IMR-90 (cell line): ENCODE results near the gene FOXC1. TPM values are rescaled to one million over a fixed set of nuclear protein-coding genes. Genes with fewer than 3 reads are reported as not detected.
A peak's percentile ranks its signal among the peaks of the same experiment; 100 is the strongest.

Experiments used
- ATAC-seq: fragments of 200-7000 bp; cut with Tn5 transposase; 2 replicates; pipeline ENCODE4 v1.9.1; 2020; ENCODE audit warnings: low read depth, mild to moderate bottlenecking, moderate library complexity
- BruUV-seq: library from RNA; stranded (reverse); fragments of 400-500 nt; replicated peaks from 2 replicates; lab custom pipeline; 2021; lab: Mats Ljungman, UMichigan
- CTCF ChIA-PET: fragments of 300-600 bp; formaldehyde crosslinking; extraction: SDS; loops from one replicate; lab custom pipeline; 2021; ENCODE audit warnings: antibody characterized with exemption; lab: Yijun Ruan, JAX
- POLR2A ChIA-PET: fragments of 300-600 bp; sonication (Branson Sonifier 250); formaldehyde crosslinking; loops from one replicate; lab custom pipeline; 2022; ENCODE audit warnings: antibody characterized with exemption; ENCODE audit not compliant: unreplicated experiment; lab: Charles Lee
- DNase-seq: peaks from one replicate; pipeline ENCODE4 v3.0.0; 2013
- H2AFZ ChIP-seq: replicated peaks from 2 replicates; pipeline ENCODE3; 2013; ENCODE audit warnings: low read length, mild to moderate bottlenecking; ENCODE audit not compliant: poor library complexity
- H2AK5ac ChIP-seq: 2 replicates; pipeline ENCODE4 v1.6.1; 2013; ENCODE audit warnings: low read depth, low read length, inconsistent platforms
- H2AK9ac ChIP-seq: replicated peaks from 2 replicates; pipeline ENCODE3; 2013; ENCODE audit warnings: mild to moderate bottlenecking, low read depth, low read length, moderate library complexity; ENCODE audit not compliant: poor library complexity
- H2BK120ac ChIP-seq: 2 replicates; pipeline ENCODE4 v1.6.1; 2013; ENCODE audit warnings: low read depth, low read length, inconsistent platforms
- H2BK15ac ChIP-seq: 3 replicates; pipeline ENCODE4 v1.6.1; 2013; ENCODE audit warnings: low read depth, low read length, inconsistent platforms
- H2BK20ac ChIP-seq: 2 replicates; pipeline ENCODE4 v1.6.1; 2013; ENCODE audit warnings: low read depth, mild to moderate bottlenecking, inconsistent platforms, low read length, moderate library complexity
- H2BK5ac ChIP-seq: 2 replicates; pipeline ENCODE4 v1.6.1; 2013; ENCODE audit warnings: mild to moderate bottlenecking, low read depth, low read length, inconsistent platforms; ENCODE audit not compliant: poor library complexity, severe bottlenecking
- H3K14ac ChIP-seq: replicated peaks from 2 replicates; pipeline ENCODE4 v1.6.1; 2013; ENCODE audit warnings: low read depth, low read length, inconsistent platforms
- H3K18ac ChIP-seq: 2 replicates; pipeline ENCODE4 v1.6.1; 2013; ENCODE audit warnings: low read depth, low read length, control low read depth
- H3K23ac ChIP-seq: 2 replicates; pipeline ENCODE4 v1.6.1; 2013; ENCODE audit warnings: low read depth, low read length, inconsistent platforms
- H3K27ac ChIP-seq: 2 replicates; pipeline ENCODE4 v1.5.1; 2013; ENCODE audit warnings: mild to moderate bottlenecking, control low read depth, low read length; ENCODE audit not compliant: insufficient read depth
- H3K27me3 ChIP-seq: 2 replicates; pipeline ENCODE4 v1.6.1; 2013; ENCODE audit warnings: low read length; ENCODE audit not compliant: control insufficient read depth, insufficient read depth
- H3K36me3 ChIP-seq: 2 replicates; pipeline ENCODE4 v1.6.1; 2013; ENCODE audit warnings: low read length, mixed read lengths; ENCODE audit not compliant: control insufficient read depth, insufficient read depth
- H3K4ac ChIP-seq: 2 replicates; pipeline ENCODE4 v1.6.1; 2013; ENCODE audit warnings: low read depth, low read length, inconsistent platforms
- H3K4me1 ChIP-seq: 2 replicates; pipeline ENCODE4 v1.6.1; 2013; ENCODE audit warnings: low read length, mixed read lengths; ENCODE audit not compliant: control insufficient read depth, insufficient read depth
- H3K4me2 ChIP-seq: 2 replicates; pipeline ENCODE4 v1.6.1; 2013; ENCODE audit warnings: low read depth, mild to moderate bottlenecking, control low read depth, low read length, moderate library complexity
- H3K4me3 ChIP-seq: 2 replicates; pipeline ENCODE4 v1.5.1; 2013; ENCODE audit warnings: low read depth, mild to moderate bottlenecking, control low read depth, low read length, moderate library complexity; ENCODE audit not compliant: insufficient read depth
- H3K56ac ChIP-seq: 2 replicates; pipeline ENCODE4 v1.6.1; 2013; ENCODE audit warnings: low read length, inconsistent platforms; ENCODE audit not compliant: insufficient read depth; ENCODE audit errors: extremely low read depth
- H3K79me1 ChIP-seq, 2 experiments: 2 replicates each; pipeline ENCODE4 v1.6.1; 2013; ENCODE audit warnings: low read length in 2 of 2, inconsistent platforms in 1 of 2, low read depth in 1 of 2
- H3K9ac ChIP-seq: 2 replicates; pipeline ENCODE4 v1.6.1; 2013; ENCODE audit warnings: low read depth, low read length, control low read depth
- H3K9me1 ChIP-seq: 2 replicates; pipeline ENCODE4 v1.6.1; 2013; ENCODE audit warnings: low read length, inconsistent platforms; ENCODE audit not compliant: insufficient read depth
- H3K9me3 ChIP-seq: 2 replicates; pipeline ENCODE4 v1.6.1; 2013; ENCODE audit warnings: low read length; ENCODE audit not compliant: control insufficient read depth, insufficient read depth
- H4K20me1 ChIP-seq: 2 replicates; pipeline ENCODE4 v1.6.1; 2013; ENCODE audit warnings: low read length, inconsistent platforms; ENCODE audit not compliant: insufficient read depth
- H4K5ac ChIP-seq: 2 replicates; pipeline ENCODE4 v1.6.1; 2013; ENCODE audit warnings: mild to moderate bottlenecking, low read depth, low read length, control low read depth
- H4K8ac ChIP-seq, 2 experiments: 2 replicates each; pipeline ENCODE4 v1.6.1; 2013; ENCODE audit warnings: low read depth in 2 of 2, low read length in 2 of 2, control low read depth in 1 of 2, inconsistent platforms in 1 of 2
- H4K91ac ChIP-seq: 2 replicates; pipeline ENCODE4 v1.6.1; 2013; ENCODE audit warnings: low read depth, low read length, inconsistent platforms; ENCODE audit not compliant: insufficient read depth
- BHLHE40 ChIP-seq: fragments of 150-350 bp; IDR thresholded peaks from 2 replicates; pipeline ENCODE4 v1.6.1; 2016; ENCODE audit warnings: mild to moderate bottlenecking, low read depth, low read length
- CEBPB ChIP-seq: IDR thresholded peaks from 2 replicates; pipeline ENCODE4 v1.6.1; 2012; ENCODE audit warnings: low read depth, low read length, improper control_type of control experiment
- CHD1 ChIP-seq: IDR thresholded peaks from 2 replicates; pipeline ENCODE4 v1.6.1; 2012; ENCODE audit warnings: low read depth, low read length, improper control_type of control experiment
- CTCF ChIP-seq: conservative IDR thresholded peaks from 2 replicates; pipeline ENCODE4 v1.5.1; 2012; ENCODE audit warnings: mild to moderate bottlenecking, low read depth, low read length, improper control_type of control experiment
- ELK1 ChIP-seq: fragments of 150-350 bp; IDR thresholded peaks from 2 replicates; pipeline ENCODE4 v1.6.1; 2016; ENCODE audit warnings: low read depth, mild to moderate bottlenecking, low read length, moderate library complexity, borderline replicate concordance
- FOS ChIP-seq: fragments of 150-350 bp; IDR thresholded peaks from 2 replicates; pipeline ENCODE4 v1.6.1; 2016; ENCODE audit warnings: low read depth, low read length
- MAFK ChIP-seq: IDR thresholded peaks from 2 replicates; pipeline ENCODE4 v1.6.1; 2012; ENCODE audit warnings: low read depth, low read length, improper control_type of control experiment
- MXI1 ChIP-seq: IDR thresholded peaks from 2 replicates; pipeline ENCODE4 v1.6.1; 2012; ENCODE audit warnings: low read depth, mild to moderate bottlenecking, low read length, moderate library complexity, borderline replicate concordance
- NFE2L2 ChIP-seq: fragments of 150-350 bp; IDR thresholded peaks from 2 replicates; pipeline ENCODE4 v1.6.1; 2016; ENCODE audit warnings: low read depth, mild to moderate bottlenecking, low read length
- POLR2A ChIP-seq: IDR thresholded peaks from 2 replicates; pipeline ENCODE4 v1.6.1; 2012; ENCODE audit warnings: mild to moderate bottlenecking, low read depth, low read length
- RAD21 ChIP-seq: IDR thresholded peaks from 2 replicates; pipeline ENCODE4 v1.6.1; 2012; ENCODE audit warnings: low read length, improper control_type of control experiment
- RCOR1 ChIP-seq: IDR thresholded peaks from 2 replicates; pipeline ENCODE4 v1.6.1; 2012; ENCODE audit warnings: mild to moderate bottlenecking, low read length, improper control_type of control experiment; ENCODE audit not compliant: insufficient replicate concordance
- RFX5 ChIP-seq: IDR thresholded peaks from 2 replicates; pipeline ENCODE4 v1.8.0; 2012; ENCODE audit warnings: low read depth, mild to moderate bottlenecking, low read length, moderate library complexity
- SMC3 ChIP-seq: fragments of 150-350 bp; IDR thresholded peaks from 2 replicates; pipeline ENCODE4 v1.6.1; 2016; ENCODE audit warnings: low read depth, mild to moderate bottlenecking, antibody characterized with exemption, low read length, moderate library complexity
- USF2 ChIP-seq: fragments of 150-350 bp; IDR thresholded peaks from 2 replicates; pipeline ENCODE4 v1.6.1; 2017; ENCODE audit warnings: mild to moderate bottlenecking, antibody characterized with exemption, low read length, low read depth
- whole genome bisulfite sequencing, 2 experiments: methylation state at CpG; one replicate each; pipeline versions ENCODE4 v1.1.5 to v1.1.7; 2013; ENCODE audit warnings: missing lambda C conversion rate in 2 of 2; ENCODE audit not compliant: insufficient read length in 1 of 2; ENCODE audit errors: extremely low coverage in 2 of 2; 5-methylcytosine and 5-hydroxymethylcytosine counted together
- dilution Hi-C: fragments of 300-500 bp; cut with HindIII; formaldehyde crosslinking; loops from one replicate; pipeline ENCODE4 v1.14.3; 2018; ENCODE audit warnings: low sequenced_read_pairs; ENCODE audit not compliant: unreplicated experiment
- in situ Hi-C: fragments of 300-500 bp; cut with MboI; formaldehyde crosslinking; loops from 3 replicates; pipeline ENCODE4 v1.14.3; 2019; ENCODE audit warnings: low sequenced_read_pairs, inconsistent platforms, mixed read lengths
- intact Hi-C: fragments of 100-400 bp; cut with micrococcal nuclease; formaldehyde crosslinking; loops from 2 replicates; pipeline ENCODE4 v1.10.0; 2022
- polyA plus RNA-seq, 3 experiments: library from polyadenylated mRNA; depleted of rRNA; stranded (reverse); fragments of >200 nt; gene quantifications; 2 replicates each; pipeline ENCODE4 v1.2.3, GENCODE V29; 2012; ENCODE audit warnings: low replicate concordance in 1 of 3
- total RNA-seq: library from RNA; depleted of rRNA; stranded (reverse); fragments of >200 nt; gene quantifications from 2 replicates; pipeline ENCODE4 v1.2.3, GENCODE V29; 2012

Gene FOXC1
- total and polyA plus RNA-seq, 2 of the 4 experiments (the other 2 are of a cell fraction): 1.3 to 4.0 TPM

DNA sequence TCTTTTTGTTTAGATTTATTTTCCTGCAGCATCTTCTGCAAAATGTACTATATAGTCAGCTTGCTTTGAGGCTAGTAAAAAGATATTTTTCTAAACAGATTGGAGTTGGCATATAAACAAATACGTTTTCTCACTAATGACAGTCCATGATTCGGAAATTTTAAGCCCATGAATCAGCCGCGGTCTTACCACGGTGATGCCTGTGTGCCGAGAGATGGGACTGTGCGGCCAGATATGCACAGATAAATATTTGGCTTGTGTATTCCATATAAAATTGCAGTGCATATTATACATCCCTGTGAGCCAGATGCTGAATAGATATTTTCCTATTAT lies 3.2 kb downstream of the FOXC1 start:
- ChIA-PET POLR2A (no interaction called here), CTCF (interaction anchor here (0.9 to 2.3 kb wide), 3 partner anchors 73 to 491 kb away, joined by 4 to 9 read pairs (median 8); no protein-coding TSS in a partner anchor)
- peak overlapping the region; percentile 85 for H3K4me3 ChIP-seq
- no peak overlapping the region for H3K14ac ChIP-seq
- peak overlapping the region; percentile 53; the same call in 1 of the 2 replicates for H3K9ac ChIP-seq
- ATAC-seq (peak; percentile 3; the same call in 1 of the 2 replicates), DNase-seq (peak; percentile 93)
- H4K91ac ChIP-seq: no peak overlapping the region
- no TSS peak for BruUV-seq
- dilution Hi-C loops: no loop called here
- peak; percentile 22; the same call in 1 of the 2 replicates for TF ChIP-seq SMC3
- TF ChIP-seq CHD1: no peak
- TF ChIP-seq FOS: peak; percentile 52; the same call in 1 of the 2 replicates
- no peak for TF ChIP-seq MAFK
- TF ChIP-seq POLR2A: no peak; the same call in 1 of the 2 replicates
- peak; percentile 45; the same call in 1 of the 2 replicates for TF ChIP-seq BHLHE40
- no peak for TF ChIP-seq CEBPB
- no peak; the same call in 1 of the 2 replicates for TF ChIP-seq MXI1
- TF ChIP-seq ELK1: no peak
- peak; percentile 55 for TF ChIP-seq RCOR1
- no peak for TF ChIP-seq RFX5
- no peak for TF ChIP-seq USF2
- 0 out of 2 replicates have a peak, but pooled peaks have one; percentile 9 for TF ChIP-seq CTCF
- no peak for TF ChIP-seq NFE2L2
- TF ChIP-seq RAD21: peak; percentile 24; the same call in 1 of the 2 replicates
- in situ Hi-C loops: no loop called here
- intact Hi-C loops: loop anchor here (1.0 to 10.0 kb wide), 9 partner anchors 73 to 740 kb away; no protein-coding TSS in a partner anchor
- peaks cover 7% of the 10 kb centered on the region; the same call in 1 of the 2 replicates for H3K27me3 ChIP-seq
- H2BK120ac ChIP-seq: no peak overlapping the region
- peaks cover 16% of the 10 kb centered on the region for H4K20me1 ChIP-seq
- H2AK9ac ChIP-seq: no peak overlapping the region
- H3K79me1 ChIP-seq: peaks cover 10 to 24% of the 10 kb centered on the region in 2 experiments
- no peaks in the 10 kb centered on the region for H3K9me1 ChIP-seq
- no peak overlapping the region for H2BK15ac ChIP-seq
- no peak overlapping the region for H3K18ac ChIP-seq
- no peak overlapping the region for H3K4ac ChIP-seq
- H2BK20ac ChIP-seq: no peak overlapping the region
- no peak overlapping the region for H2AFZ ChIP-seq
- peaks cover 4% of the 10 kb centered on the region; the same call in 1 of the 2 replicates for H3K9me3 ChIP-seq
- peak overlapping the region; percentile 7 for H3K4me2 ChIP-seq
- WGBS, 2 experiments: no CpG with 5 or more reads among the region's 7 CpGs
- no peak overlapping the region for H3K23ac ChIP-seq
- H2BK5ac ChIP-seq: peak overlapping the region; percentile 60
- no peak overlapping the region for H4K5ac ChIP-seq
- H2AK5ac ChIP-seq: no peak overlapping the region
- peak overlapping the region; percentile 38; the same call in 1 of the 2 replicates for H3K27ac ChIP-seq
- no peak overlapping the region for H4K8ac ChIP-seq
- peaks cover 4% of the 10 kb centered on the region for H3K4me1 ChIP-seq
- peaks cover 12% of the 10 kb centered on the region for H3K36me3 ChIP-seq
- H3K56ac ChIP-seq: no peak overlapping the region
